GM23338 (cell line): ENCODE data around the gene ZNF638. TPM values are rescaled to one million over a fixed set of nuclear protein-coding genes. Genes with fewer than 3 reads are reported as not detected.

ENCODE experiments used
- ATAC-seq: fragments of 200-7000 bp; cut with Tn5 transposase; 3 replicates; pipeline ENCODE4 v1.9.1; 2020
- DNase-seq: peaks from one replicate; pipeline ENCODE4 v3.0.0-alpha.2; 2015; ENCODE audit warnings: low spot score
- H2AFZ ChIP-seq: fragments of 200-600 bp; sonication (generic); 2 replicates; pipeline ENCODE4 v1.8.0; 2016; ENCODE audit warnings: antibody characterized with exemption, mild to moderate bottlenecking, moderate library complexity
- H3F3A ChIP-seq: fragments of 200-600 bp; sonication (generic); replicated peaks from 2 replicates; pipeline ENCODE4 v1.8.0; 2017; ENCODE audit warnings: antibody characterized with exemption, mixed run types, low read depth
- H3K27ac ChIP-seq: fragments of 200-600 bp; sonication (generic); 2 replicates; pipeline ENCODE4 v1.6.1; 2016; ENCODE audit warnings: low read depth
- H3K27me3 ChIP-seq: fragments of 200-600 bp; sonication (generic); 2 replicates; pipeline ENCODE4 v1.8.0; 2016; ENCODE audit warnings: mild to moderate bottlenecking, mixed run types, moderate library complexity; ENCODE audit not compliant: insufficient read depth
- H3K36me3 ChIP-seq: fragments of 200-600 bp; sonication (generic); 2 replicates; pipeline ENCODE4 v1.8.0; 2016; ENCODE audit warnings: mild to moderate bottlenecking; ENCODE audit not compliant: insufficient read depth
- H3K4me1 ChIP-seq: fragments of 200-600 bp; sonication (generic); 2 replicates; pipeline ENCODE4 v1.8.0; 2016; ENCODE audit warnings: mild to moderate bottlenecking, moderate library complexity; ENCODE audit not compliant: insufficient read depth
- H3K4me2 ChIP-seq: fragments of 200-600 bp; sonication (generic); 2 replicates; pipeline ENCODE4 v1.7.1; 2017; ENCODE audit warnings: mixed run types
- H3K4me3 ChIP-seq: fragments of 200-600 bp; sonication (generic); 2 replicates; pipeline ENCODE4 v1.6.1; 2016; ENCODE audit warnings: mixed run types
- H3K79me2 ChIP-seq: fragments of 200-600 bp; sonication (generic); replicated peaks from 2 replicates; pipeline ENCODE4 v1.8.0; 2017; ENCODE audit warnings: mild to moderate bottlenecking; ENCODE audit not compliant: insufficient read depth
- H3K9me2 ChIP-seq: fragments of 200-600 bp; sonication (generic); 2 replicates; pipeline ENCODE4 v1.8.0; 2017; ENCODE audit not compliant: insufficient read depth
- H4K20me1 ChIP-seq: fragments of 200-600 bp; sonication (generic); replicated peaks from 2 replicates; pipeline ENCODE4 v1.8.0; 2017; ENCODE audit warnings: mild to moderate bottlenecking; ENCODE audit not compliant: insufficient read depth
- H3K27ac Mint-ChIP-seq: 2 replicates; pipeline ENCODE4 v1.8.0; 2020; ENCODE audit warnings: inconsistent platforms, mild to moderate bottlenecking, moderate library complexity, mixed read lengths
- H3K27me3 Mint-ChIP-seq: 3 replicates; pipeline ENCODE4 v1.8.0; 2022; ENCODE audit warnings: low read depth, mild to moderate bottlenecking, moderate library complexity, mixed read lengths, inconsistent platforms; ENCODE audit not compliant: insufficient read depth, poor library complexity
- H3K36me3 Mint-ChIP-seq: 3 replicates; pipeline ENCODE4 v1.8.0; 2021; ENCODE audit warnings: low read depth, mild to moderate bottlenecking, inconsistent platforms, moderate library complexity, mixed read lengths
- H3K4me1 Mint-ChIP-seq: 3 replicates; pipeline ENCODE4 v1.8.0; 2020; ENCODE audit warnings: mild to moderate bottlenecking, inconsistent platforms, mixed read lengths
- H3K4me3 Mint-ChIP-seq: 3 replicates; pipeline ENCODE4 v1.8.0; 2021; ENCODE audit warnings: moderate library complexity, mild to moderate bottlenecking, inconsistent platforms, mixed read lengths
- H3K9me3 Mint-ChIP-seq: 3 replicates; pipeline ENCODE4 v1.8.0; 2020; ENCODE audit warnings: moderate library complexity, mild to moderate bottlenecking, inconsistent platforms, mixed read lengths
- CREB1 ChIP-seq: fragments of 250-450 bp; sonication (Bioruptor Pico); IDR thresholded peaks from 2 replicates; pipeline ENCODE4 v1.5.0; 2020; ENCODE audit warnings: low read depth, mild to moderate bottlenecking, moderate library complexity
- EZH2 ChIP-seq: fragments of 200-600 bp; sonication (generic); IDR thresholded peaks from one replicate; pipeline ENCODE4 v1.8.0; 2017; ENCODE audit warnings: antibody characterized with exemption, mild to moderate bottlenecking, low read depth; ENCODE audit not compliant: unreplicated experiment
- EZH2phosphoT487 ChIP-seq: fragments of 200-600 bp; sonication (generic); IDR thresholded peaks from one replicate; pipeline ENCODE4 v1.8.1; 2018; ENCODE audit warnings: antibody characterized with exemption; ENCODE audit not compliant: unreplicated experiment
- JUNB ChIP-seq: IDR thresholded peaks from one replicate; pipeline ENCODE4 v1.6.1; 2016; ENCODE audit warnings: antibody characterized with exemption; ENCODE audit not compliant: unreplicated experiment
- POLR2AphosphoS5 ChIP-seq: IDR thresholded peaks from 2 replicates; pipeline ENCODE4 v1.6.1; 2016; ENCODE audit warnings: antibody characterized with exemption, low read depth
- STAT1 ChIP-seq: IDR thresholded peaks from one replicate; pipeline ENCODE4 v1.6.1; 2016; ENCODE audit warnings: antibody characterized with exemption; ENCODE audit not compliant: unreplicated experiment
- ZNF114 ChIP-seq: fragments of 250-450 bp; sonication (Bioruptor Pico); IDR thresholded peaks from 2 replicates; pipeline ENCODE4 v1.5.0; 2020; ENCODE audit warnings: mild to moderate bottlenecking, moderate library complexity
- ZNF331 ChIP-seq: fragments of 250-450 bp; sonication (Bioruptor Pico); IDR thresholded peaks from 2 replicates; pipeline ENCODE4 v1.5.0; 2020; ENCODE audit warnings: low read depth, mild to moderate bottlenecking, moderate library complexity
- polyA plus RNA-seq: library from polyadenylated mRNA; unstranded; fragments of >200 nt; fragmentation: Nextera tagmentation; extraction: Ambion mirVana; gene quantifications from 2 replicates; pipeline ENCODE4 v1.2.1, GENCODE V29; 2016
- total RNA-seq: library from RNA; depleted of rRNA; stranded (reverse); fragments of >200 nt; shearing (Covaris generic); gene quantifications from 2 replicates; pipeline ENCODE4 v1.2.3, GENCODE V29; 2014
- TF ChIP-seq, protein P1 (sequence below), 2 experiments: fragments of 200-600 bp in 1 of 2; sonication (generic) in 1 of 2; conservative IDR thresholded peaks; 2 replicates each; pipeline versions ENCODE4 v1.5.1 to v1.6.1; 2016 to 2017; ENCODE audit warnings: antibody characterized with exemption in 2 of 2, low read depth in 2 of 2, mild to moderate bottlenecking in 2 of 2, moderate library complexity in 1 of 2
- TF ChIP-seq, protein P2 (sequence below): IDR thresholded peaks from one replicate; pipeline ENCODE4 v1.6.1; 2018; ENCODE audit warnings: antibody characterized with exemption; ENCODE audit not compliant: unreplicated experiment
- TF ChIP-seq, protein P3 (sequence below): IDR thresholded peaks from 2 replicates; pipeline ENCODE4 v1.6.1; 2016; ENCODE audit warnings: antibody characterized with exemption

Gene ZNF638
- total and polyA plus RNA-seq, 2 experiments from 2014 or later = 185 to 190 TPM

DNA sequence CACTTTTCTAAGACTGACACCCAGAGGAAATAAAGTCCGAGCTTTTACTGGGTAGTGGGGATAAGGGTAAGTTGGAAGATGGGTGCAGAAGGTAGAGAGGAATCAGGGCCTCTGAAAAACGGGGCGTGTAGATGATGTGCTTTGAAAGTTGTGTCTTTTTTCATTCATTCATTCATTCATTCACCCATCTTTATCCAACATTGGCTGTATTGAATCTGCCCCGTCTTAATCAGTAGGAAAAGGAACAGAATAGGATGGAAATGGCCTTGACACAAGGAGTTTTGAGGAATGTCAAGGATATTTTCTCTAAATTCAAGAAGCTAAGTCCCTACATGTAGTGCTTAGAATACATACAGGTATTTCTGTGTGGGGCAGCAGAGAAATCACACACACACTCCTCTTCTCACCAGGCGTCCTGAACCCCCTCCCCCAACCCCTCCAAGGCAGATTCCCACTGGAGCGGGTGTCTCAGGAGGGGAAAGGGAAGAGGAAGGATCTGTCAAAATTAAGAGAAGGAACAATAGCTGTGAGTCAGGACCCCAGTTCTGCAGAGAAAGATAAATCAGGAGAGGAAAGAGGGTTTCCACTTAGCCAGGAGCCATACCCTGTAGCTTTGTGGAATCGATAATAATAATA, 135.7 kb downstream of the ZNF638 start:
- ATAC-seq = no peak; the same call in 2 of the 3 replicates
- Histone ChIP-seq H3K27me3 (peaks cover 63% of the 10 kb centered on the region), H2AFZ (peak overlapping the region; percentile 89), H3K4me3 (peak overlapping the region; percentile 79), H3K79me2 (no peaks in the 10 kb centered on the region), H3K36me3 (no peaks in the 10 kb centered on the region; the same call in 1 of the 2 replicates), H3K4me1 (peaks cover 16% of the 10 kb centered on the region; the same call in 1 of the 2 replicates), H3F3A (0 out of 2 replicates have a peak, but pooled peaks cover 2% of the 10 kb centered on the region), H3K9me2 (no peaks in the 10 kb centered on the region; the same call in 1 of the 2 replicates), H3K27ac (no peak overlapping the region), H4K20me1 (peaks cover 5% of the 10 kb centered on the region), H3K4me2 (peak overlapping the region; percentile 98)
- peaks cover 15% of the 10 kb centered on the region for H3K4me1 Mint-ChIP-seq
- no peak for TF ChIP-seq CREB1 (CRISPR knock-in tag)
- TF ChIP-seq, protein P1, sequence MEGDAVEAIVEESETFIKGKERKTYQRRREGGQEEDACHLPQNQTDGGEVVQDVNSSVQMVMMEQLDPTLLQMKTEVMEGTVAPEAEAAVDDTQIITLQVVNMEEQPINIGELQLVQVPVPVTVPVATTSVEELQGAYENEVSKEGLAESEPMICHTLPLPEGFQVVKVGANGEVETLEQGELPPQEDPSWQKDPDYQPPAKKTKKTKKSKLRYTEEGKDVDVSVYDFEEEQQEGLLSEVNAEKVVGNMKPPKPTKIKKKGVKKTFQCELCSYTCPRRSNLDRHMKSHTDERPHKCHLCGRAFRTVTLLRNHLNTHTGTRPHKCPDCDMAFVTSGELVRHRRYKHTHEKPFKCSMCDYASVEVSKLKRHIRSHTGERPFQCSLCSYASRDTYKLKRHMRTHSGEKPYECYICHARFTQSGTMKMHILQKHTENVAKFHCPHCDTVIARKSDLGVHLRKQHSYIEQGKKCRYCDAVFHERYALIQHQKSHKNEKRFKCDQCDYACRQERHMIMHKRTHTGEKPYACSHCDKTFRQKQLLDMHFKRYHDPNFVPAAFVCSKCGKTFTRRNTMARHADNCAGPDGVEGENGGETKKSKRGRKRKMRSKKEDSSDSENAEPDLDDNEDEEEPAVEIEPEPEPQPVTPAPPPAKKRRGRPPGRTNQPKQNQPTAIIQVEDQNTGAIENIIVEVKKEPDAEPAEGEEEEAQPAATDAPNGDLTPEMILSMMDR (conservative IDR thresholded peaks at IDR 0.05; ENCODE audit: low read depth in 2 of 2) = no peak
- no peak overlapping the region for H3K27ac Mint-ChIP-seq
- H3K9me3 Mint-ChIP-seq = peaks cover 6% of the 10 kb centered on the region; the same call in 2 of the 3 replicates
- H3K4me3 Mint-ChIP-seq = peak overlapping the region; percentile 73
- H3K27me3 Mint-ChIP-seq = peaks cover 23% of the 10 kb centered on the region
- no peak for DNase-seq
- peaks cover 4% of the 10 kb centered on the region; the same call in 2 of the 3 replicates for H3K36me3 Mint-ChIP-seq

DNA sequence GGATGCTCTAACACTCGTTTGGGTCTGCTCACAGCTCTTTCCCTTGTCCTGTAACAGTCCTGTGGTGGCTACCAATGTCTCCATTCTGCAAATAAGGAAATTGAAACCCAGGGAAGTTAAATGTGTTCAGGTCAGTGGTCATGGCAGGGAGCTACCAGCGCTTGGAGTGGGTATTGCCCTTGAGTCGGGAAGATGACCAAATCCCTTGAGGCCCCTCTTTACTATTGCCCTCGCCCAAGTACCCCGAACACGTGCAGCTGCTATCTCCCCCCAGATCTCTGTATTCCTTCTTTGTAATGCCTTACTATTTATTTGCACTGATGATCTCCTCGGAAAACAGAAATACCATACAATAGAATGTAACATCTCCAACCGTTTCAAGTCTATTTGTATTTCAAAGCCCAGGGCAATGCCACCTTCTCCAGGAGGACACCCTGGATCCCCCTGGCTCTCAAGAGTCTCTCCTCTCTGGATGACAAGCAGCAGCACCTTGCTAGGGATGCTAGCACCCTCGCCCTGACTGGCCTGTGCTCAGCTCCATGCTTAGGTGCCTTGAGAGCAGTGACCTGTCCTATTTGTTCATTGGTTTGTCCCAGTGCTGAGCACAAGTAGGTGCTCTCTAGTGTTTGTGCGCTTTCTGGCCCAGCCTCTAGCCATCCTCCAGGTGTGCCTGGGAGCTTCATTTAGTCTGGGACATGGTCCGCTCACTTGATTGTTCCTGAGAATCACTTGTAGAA, 136.9 kb downstream of the ZNF638 start:
- H3K4me3 ChIP-seq = no peak overlapping the region
- H3F3A ChIP-seq = 0 out of 2 replicates have a peak, but pooled peaks cover 2% of the 10 kb centered on the region
- H3K27ac ChIP-seq = no peak overlapping the region
- Mint-ChIP-seq H3K36me3 (no peaks in the 10 kb centered on the region; the same call in 2 of the 3 replicates), H3K27ac (no peak overlapping the region), H3K27me3 (peaks cover 18% of the 10 kb centered on the region), H3K4me1 (peaks cover 15% of the 10 kb centered on the region), H3K4me3 (no peak overlapping the region), H3K9me3 (no peaks in the 10 kb centered on the region; the same call in 2 of the 3 replicates)
- H3K4me1 ChIP-seq = peaks cover 16% of the 10 kb centered on the region; the same call in 1 of the 2 replicates
- no peaks in the 10 kb centered on the region; the same call in 1 of the 2 replicates for H3K9me2 ChIP-seq
- peaks cover 5% of the 10 kb centered on the region for H4K20me1 ChIP-seq
- H2AFZ ChIP-seq = no peak overlapping the region
- no peaks in the 10 kb centered on the region; the same call in 1 of the 2 replicates for H3K36me3 ChIP-seq
- H3K79me2 ChIP-seq = no peaks in the 10 kb centered on the region
- ATAC-seq = no peak
- no peak overlapping the region for H3K4me2 ChIP-seq
- H3K27me3 ChIP-seq = peaks cover 57% of the 10 kb centered on the region
- DNase-seq = no peak
- no peak for TF ChIP-seq JUNB
- TF ChIP-seq, protein P1 (conservative IDR thresholded peaks at IDR 0.05; ENCODE audit: low read depth in 2 of 2) = no peak
- no peak for TF ChIP-seq EZH2phosphoT487
- TF ChIP-seq ZNF331 = no peak
- TF ChIP-seq STAT1 = no peak
- no peak for TF ChIP-seq POLR2AphosphoS5
- TF ChIP-seq, protein P2, sequence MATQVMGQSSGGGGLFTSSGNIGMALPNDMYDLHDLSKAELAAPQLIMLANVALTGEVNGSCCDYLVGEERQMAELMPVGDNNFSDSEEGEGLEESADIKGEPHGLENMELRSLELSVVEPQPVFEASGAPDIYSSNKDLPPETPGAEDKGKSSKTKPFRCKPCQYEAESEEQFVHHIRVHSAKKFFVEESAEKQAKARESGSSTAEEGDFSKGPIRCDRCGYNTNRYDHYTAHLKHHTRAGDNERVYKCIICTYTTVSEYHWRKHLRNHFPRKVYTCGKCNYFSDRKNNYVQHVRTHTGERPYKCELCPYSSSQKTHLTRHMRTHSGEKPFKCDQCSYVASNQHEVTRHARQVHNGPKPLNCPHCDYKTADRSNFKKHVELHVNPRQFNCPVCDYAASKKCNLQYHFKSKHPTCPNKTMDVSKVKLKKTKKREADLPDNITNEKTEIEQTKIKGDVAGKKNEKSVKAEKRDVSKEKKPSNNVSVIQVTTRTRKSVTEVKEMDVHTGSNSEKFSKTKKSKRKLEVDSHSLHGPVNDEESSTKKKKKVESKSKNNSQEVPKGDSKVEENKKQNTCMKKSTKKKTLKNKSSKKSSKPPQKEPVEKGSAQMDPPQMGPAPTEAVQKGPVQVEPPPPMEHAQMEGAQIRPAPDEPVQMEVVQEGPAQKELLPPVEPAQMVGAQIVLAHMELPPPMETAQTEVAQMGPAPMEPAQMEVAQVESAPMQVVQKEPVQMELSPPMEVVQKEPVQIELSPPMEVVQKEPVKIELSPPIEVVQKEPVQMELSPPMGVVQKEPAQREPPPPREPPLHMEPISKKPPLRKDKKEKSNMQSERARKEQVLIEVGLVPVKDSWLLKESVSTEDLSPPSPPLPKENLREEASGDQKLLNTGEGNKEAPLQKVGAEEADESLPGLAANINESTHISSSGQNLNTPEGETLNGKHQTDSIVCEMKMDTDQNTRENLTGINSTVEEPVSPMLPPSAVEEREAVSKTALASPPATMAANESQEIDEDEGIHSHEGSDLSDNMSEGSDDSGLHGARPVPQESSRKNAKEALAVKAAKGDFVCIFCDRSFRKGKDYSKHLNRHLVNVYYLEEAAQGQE = no peak
- TF ChIP-seq, protein P3, sequence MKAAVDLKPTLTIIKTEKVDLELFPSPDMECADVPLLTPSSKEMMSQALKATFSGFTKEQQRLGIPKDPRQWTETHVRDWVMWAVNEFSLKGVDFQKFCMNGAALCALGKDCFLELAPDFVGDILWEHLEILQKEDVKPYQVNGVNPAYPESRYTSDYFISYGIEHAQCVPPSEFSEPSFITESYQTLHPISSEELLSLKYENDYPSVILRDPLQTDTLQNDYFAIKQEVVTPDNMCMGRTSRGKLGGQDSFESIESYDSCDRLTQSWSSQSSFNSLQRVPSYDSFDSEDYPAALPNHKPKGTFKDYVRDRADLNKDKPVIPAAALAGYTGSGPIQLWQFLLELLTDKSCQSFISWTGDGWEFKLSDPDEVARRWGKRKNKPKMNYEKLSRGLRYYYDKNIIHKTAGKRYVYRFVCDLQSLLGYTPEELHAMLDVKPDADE = no peak
- no peak for TF ChIP-seq EZH2
- TF ChIP-seq ZNF114 (CRISPR knock-in tag) = no peak
